ENCODE measurements around the gene PNPLA7.
A peak's percentile ranks its signal among the peaks of the same experiment; 100 is the strongest.
"Not testable (repeated sequence)": the region's sequence is repeated elsewhere in the genome, so short reads cannot be mapped to it uniquely, and the experiment has no call there.

PNPLA7 gene

DNA sequence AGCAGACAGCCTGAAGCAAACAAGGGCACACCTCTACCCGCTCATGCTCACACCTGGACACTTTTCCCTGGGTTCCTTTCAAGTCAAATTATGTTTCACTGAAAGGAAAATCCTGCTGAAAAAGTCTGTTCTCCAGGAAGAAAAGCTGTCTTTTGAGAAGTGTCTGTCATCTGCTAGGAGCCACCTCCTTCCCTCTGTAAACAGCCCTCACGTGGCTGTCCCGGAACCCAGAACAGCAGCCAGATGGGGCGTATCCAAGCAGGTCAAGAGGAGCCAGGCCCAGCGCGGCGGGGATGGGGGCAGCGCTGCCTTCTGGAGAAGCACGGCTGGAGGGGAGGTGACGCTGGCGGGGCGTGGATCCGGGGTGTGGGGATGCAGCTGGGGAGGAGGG lies at the start of gene PNPLA7:
Gene PNPLA7, minus strand, starts transcription at position 172 of the 391 bp plus-strand sequence. CDS start 205 bp downstream, outside the sequence.
- Histone ChIP-seq H3K9me3 (ENCODE audit: control insufficient read depth in 2 of 2, low read length in 2 of 2) (no peaks in the 10 kb centered on the region), H3K4me3 (ENCODE audit: low read length in 2 of 2) (peak within 1 kb of the TSS; percentile 67 to 75), H3K9ac (ENCODE audit: low read depth in 1 of 2, low read length in 2 of 2) (peak within 1 kb of the TSS; percentile 81 to 83), H3K36me3 (ENCODE audit: control insufficient read depth in 2 of 2, insufficient read depth in 2 of 2, low read length in 2 of 2) (peaks cover 6 to 9% of the 10 kb centered on the region in 2 donors), H3K27me3 (ENCODE audit: control insufficient read depth in 2 of 2, insufficient read depth in 2 of 2, low read length in 2 of 2) (no peaks in the 10 kb centered on the region), H3K27ac (ENCODE audit: low read depth in 2 of 2, low read length in 2 of 2) (peak within 1 kb of the TSS; percentile 92 to 93), H3K4me1 (ENCODE audit: control insufficient read depth in 2 of 2, insufficient read depth in 2 of 2, low read length in 2 of 2) (peaks cover 14 to 15% of the 10 kb centered on the region in 2 donors)

DNA sequence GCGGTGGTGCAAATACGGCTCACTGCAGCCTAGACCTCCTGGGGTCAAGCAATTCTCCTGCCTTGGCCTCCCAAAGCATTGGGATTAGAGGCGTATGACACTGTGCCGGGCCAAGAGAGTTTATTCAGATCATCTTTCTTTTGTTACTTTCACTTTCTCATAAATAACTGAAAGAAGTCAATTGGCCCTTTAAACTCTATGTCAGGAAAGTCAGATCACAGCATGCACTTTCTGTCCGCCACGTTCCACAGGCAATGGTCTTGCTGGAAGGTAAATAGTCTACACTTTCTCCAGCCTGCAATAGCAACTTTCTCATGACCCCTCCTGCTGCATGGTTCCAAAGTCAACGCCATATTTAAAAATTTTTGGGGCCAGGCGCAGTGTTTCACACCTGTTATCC lies 48.7 kb upstream of the PNPLA7 start:
- no peak overlapping the region for H3K9ac ChIP-seq (ENCODE audit: low read depth in 1 of 2, low read length in 2 of 2)
- no peaks in the 10 kb centered on the region for H3K27me3 ChIP-seq (ENCODE audit: control insufficient read depth in 2 of 2, insufficient read depth in 2 of 2, low read length in 2 of 2)
- no peak overlapping the region for H3K27ac ChIP-seq (ENCODE audit: low read depth in 2 of 2, low read length in 2 of 2)
- H3K4me3 ChIP-seq (ENCODE audit: low read length in 2 of 2) = no peak overlapping the region
- no peaks in the 10 kb centered on the region for H3K36me3 ChIP-seq (ENCODE audit: control insufficient read depth in 2 of 2, insufficient read depth in 2 of 2, low read length in 2 of 2)
- no peaks in the 10 kb centered on the region for H3K4me1 ChIP-seq (ENCODE audit: control insufficient read depth in 2 of 2, insufficient read depth in 2 of 2, low read length in 2 of 2)
- no peaks in the 10 kb centered on the region for H3K9me3 ChIP-seq (ENCODE audit: control insufficient read depth in 2 of 2, low read length in 2 of 2)

DNA sequence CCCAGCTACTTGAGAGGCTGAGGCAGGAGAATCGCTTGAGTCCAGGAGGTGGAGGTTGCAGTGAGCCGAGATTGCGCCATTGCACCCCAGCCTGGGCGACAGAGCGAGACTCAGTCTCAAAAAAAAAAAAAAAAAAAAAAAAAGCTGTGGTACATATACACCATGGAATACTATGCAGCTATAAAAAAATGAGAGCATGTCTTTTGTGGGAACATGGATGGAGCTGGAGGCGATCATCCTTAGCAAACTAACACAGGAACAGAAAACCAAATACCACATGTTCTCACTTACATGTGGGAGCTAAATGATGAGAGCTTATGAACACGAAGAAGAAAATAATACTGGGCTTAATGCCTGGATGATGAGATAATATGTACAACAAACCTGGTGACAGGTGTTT lies 46.4 kb upstream of the PNPLA7 start:
- H3K9me3 ChIP-seq (ENCODE audit: control insufficient read depth in 2 of 2, low read length in 2 of 2); H3K27ac ChIP-seq (ENCODE audit: low read depth in 2 of 2, low read length in 2 of 2); H3K36me3 ChIP-seq (ENCODE audit: control insufficient read depth in 2 of 2, insufficient read depth in 2 of 2, low read length in 2 of 2); H3K4me1 ChIP-seq (ENCODE audit: control insufficient read depth in 2 of 2, insufficient read depth in 2 of 2, low read length in 2 of 2); H3K9ac ChIP-seq (ENCODE audit: low read depth in 1 of 2, low read length in 2 of 2); H3K27me3 ChIP-seq (ENCODE audit: control insufficient read depth in 2 of 2, insufficient read depth in 2 of 2, low read length in 2 of 2); H3K4me3 ChIP-seq (ENCODE audit: low read length in 2 of 2): not testable (repeated sequence)

DNA sequence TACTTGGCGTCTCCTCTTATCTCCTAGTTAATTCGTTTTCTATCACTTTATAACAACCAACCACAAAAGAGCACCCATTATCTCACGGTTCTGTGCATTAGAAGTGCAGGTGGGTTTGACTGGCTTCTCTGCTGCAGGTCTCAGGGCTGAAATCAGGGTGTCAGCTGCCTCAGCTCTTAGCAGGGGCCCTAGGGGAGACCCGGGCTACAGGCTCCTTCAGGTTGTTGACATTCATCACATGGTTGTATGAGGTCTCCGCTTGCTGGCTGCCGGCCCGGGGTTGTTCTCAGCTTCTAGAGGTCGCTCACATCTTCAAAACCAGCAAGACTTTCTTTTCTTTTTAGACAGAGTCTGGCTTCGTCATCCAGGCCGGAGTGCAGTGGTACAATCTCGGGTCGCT lies 43.0 kb upstream of the PNPLA7 start:
- no peak overlapping the region for H3K9ac ChIP-seq (ENCODE audit: low read depth in 1 of 2, low read length in 2 of 2)
- peaks cover 8 to 14% of the 10 kb centered on the region in 2 donors for H3K4me1 ChIP-seq (ENCODE audit: control insufficient read depth in 2 of 2, insufficient read depth in 2 of 2, low read length in 2 of 2)
- H3K27me3 ChIP-seq (ENCODE audit: control insufficient read depth in 2 of 2, insufficient read depth in 2 of 2, low read length in 2 of 2) = no peaks in the 10 kb centered on the region
- H3K36me3 ChIP-seq (ENCODE audit: control insufficient read depth in 2 of 2, insufficient read depth in 2 of 2, low read length in 2 of 2) = peaks cover 0 to 4% of the 10 kb centered on the region in 2 donors
- no peak overlapping the region for H3K4me3 ChIP-seq (ENCODE audit: low read length in 2 of 2)
- H3K9me3 ChIP-seq (ENCODE audit: control insufficient read depth in 2 of 2, low read length in 2 of 2) = no peaks in the 10 kb centered on the region
- H3K27ac ChIP-seq (ENCODE audit: low read depth in 2 of 2, low read length in 2 of 2) = no peak overlapping the region

DNA sequence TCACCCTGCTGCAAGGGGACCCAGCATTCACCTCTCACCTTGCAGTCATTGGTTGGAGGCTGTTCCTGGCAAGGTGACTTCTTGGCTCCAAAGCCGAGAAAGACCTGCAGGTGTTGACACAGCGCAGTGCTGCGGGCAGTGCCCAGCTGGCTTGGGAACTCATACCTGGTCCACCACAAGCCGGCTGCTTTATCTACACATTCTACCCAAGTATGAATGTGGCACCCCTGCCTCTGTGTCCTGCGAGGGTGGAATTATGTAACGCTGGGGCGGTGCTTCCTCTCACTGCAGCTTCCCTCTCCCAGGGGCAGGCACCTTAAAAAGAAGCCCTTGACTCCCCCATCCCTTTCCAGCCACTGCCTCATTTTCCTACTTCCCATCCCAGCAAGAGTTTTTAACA lies 42.6 kb upstream of the PNPLA7 start:
- H3K27me3 ChIP-seq (ENCODE audit: control insufficient read depth in 2 of 2, insufficient read depth in 2 of 2, low read length in 2 of 2) = no peaks in the 10 kb centered on the region
- no peak overlapping the region for H3K9ac ChIP-seq (ENCODE audit: low read depth in 1 of 2, low read length in 2 of 2)
- no peaks in the 10 kb centered on the region for H3K9me3 ChIP-seq (ENCODE audit: control insufficient read depth in 2 of 2, low read length in 2 of 2)
- peaks cover under 1 to 5% of the 10 kb centered on the region in 2 donors for H3K36me3 ChIP-seq (ENCODE audit: control insufficient read depth in 2 of 2, insufficient read depth in 2 of 2, low read length in 2 of 2)
- no peak overlapping the region for H3K27ac ChIP-seq (ENCODE audit: low read depth in 2 of 2, low read length in 2 of 2)
- H3K4me1 ChIP-seq (ENCODE audit: control insufficient read depth in 2 of 2, insufficient read depth in 2 of 2, low read length in 2 of 2) = peaks cover 8 to 14% of the 10 kb centered on the region in 2 donors
- no peak overlapping the region for H3K4me3 ChIP-seq (ENCODE audit: low read length in 2 of 2)

DNA sequence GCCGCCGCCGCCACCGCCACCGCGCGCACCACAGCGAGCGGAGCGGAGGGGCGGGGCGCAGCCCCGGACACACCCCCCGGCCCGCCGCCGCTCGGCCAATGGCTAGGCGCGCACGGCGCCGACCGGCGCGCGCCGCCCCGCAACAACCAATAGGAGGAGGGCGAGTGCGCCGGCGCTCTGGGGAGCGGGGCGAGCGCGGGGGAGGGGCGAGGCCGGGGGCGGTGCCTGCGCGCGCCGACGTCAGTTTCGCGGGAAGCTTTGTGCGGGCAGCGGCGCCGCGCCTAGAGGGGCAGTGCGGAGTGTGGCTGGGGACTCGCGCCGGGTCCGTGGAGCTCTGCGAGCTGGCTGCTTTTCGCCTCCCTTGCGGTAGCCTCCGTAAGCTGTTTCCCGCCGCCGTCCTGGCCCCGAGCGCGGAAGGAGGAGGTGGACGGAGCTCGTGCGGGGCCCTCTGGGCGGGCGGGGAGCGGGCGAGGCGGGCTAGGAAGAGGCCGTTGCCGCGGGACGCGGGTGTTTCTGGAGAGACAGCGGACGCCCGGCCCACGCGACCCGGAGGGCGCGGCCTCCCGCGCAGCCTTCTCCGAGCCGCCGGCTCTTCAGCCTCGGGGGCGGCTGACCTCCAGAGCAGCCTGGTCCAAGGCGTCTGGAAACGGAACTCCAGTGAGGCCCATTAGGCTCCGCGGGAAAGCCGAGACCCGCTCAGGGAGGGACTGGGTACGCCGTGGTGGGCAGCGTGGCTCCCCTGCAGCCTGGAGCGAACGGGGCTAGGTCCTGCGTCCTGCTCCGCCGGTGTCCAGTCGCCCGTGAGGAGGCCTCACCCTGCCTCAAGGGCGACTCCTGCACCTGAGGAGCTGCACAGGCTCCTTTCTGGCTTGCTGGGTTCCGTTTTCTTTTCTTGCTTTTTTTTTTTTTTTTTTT lies 40.5 kb upstream of the PNPLA7 start, which contains the start of gene ZMYND19:
Gene ZMYND19, minus strand, starts transcription at position 44 of the 915 bp plus-strand sequence. CDS start 249 bp downstream, outside the sequence.
- Histone ChIP-seq H3K36me3 (ENCODE audit: control insufficient read depth in 2 of 2, insufficient read depth in 2 of 2, low read length in 2 of 2) (peaks cover 15 to 18% of the 10 kb centered on the region in 2 donors), H3K4me1 (ENCODE audit: control insufficient read depth in 2 of 2, insufficient read depth in 2 of 2, low read length in 2 of 2) (peaks cover 8 to 14% of the 10 kb centered on the region in 2 donors), H3K4me3 (ENCODE audit: low read length in 2 of 2) (peak within 1 kb of the TSS; percentile 70 to 82), H3K9me3 (ENCODE audit: control insufficient read depth in 2 of 2, low read length in 2 of 2) (no peaks in the 10 kb centered on the region), H3K9ac (ENCODE audit: low read depth in 1 of 2, low read length in 2 of 2) (peak within 1 kb of the TSS; percentile 70 to 74), H3K27me3 (ENCODE audit: control insufficient read depth in 2 of 2, insufficient read depth in 2 of 2, low read length in 2 of 2) (no peaks in the 10 kb centered on the region), H3K27ac (ENCODE audit: low read depth in 2 of 2, low read length in 2 of 2) (peak within 1 kb of the TSS; percentile 20 to 71)

DNA sequence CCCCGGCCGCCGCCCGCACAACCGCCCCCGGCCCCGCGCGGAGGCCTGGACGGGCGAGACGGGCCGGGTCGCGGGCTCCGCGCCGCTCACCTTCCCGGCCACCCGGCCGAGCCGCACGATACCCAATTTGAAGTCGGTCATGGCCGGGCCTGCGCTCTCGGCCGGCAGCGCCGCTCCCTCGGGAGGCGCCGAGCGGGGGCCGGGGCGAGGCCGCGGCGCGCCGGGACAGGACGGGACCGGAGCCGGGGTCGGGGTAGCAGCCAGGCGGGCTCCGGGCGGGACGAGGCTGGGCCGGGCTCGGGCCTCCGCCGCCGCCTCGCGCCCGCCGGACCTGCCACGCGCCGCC lies 39.9 kb upstream of the PNPLA7 start:
- Histone ChIP-seq H3K4me1 (ENCODE audit: control insufficient read depth in 2 of 2, insufficient read depth in 2 of 2, low read length in 2 of 2) (peaks cover 8 to 14% of the 10 kb centered on the region in 2 donors), H3K27me3 (ENCODE audit: control insufficient read depth in 2 of 2, insufficient read depth in 2 of 2, low read length in 2 of 2) (no peaks in the 10 kb centered on the region), H3K9me3 (ENCODE audit: control insufficient read depth in 2 of 2, low read length in 2 of 2) (no peaks in the 10 kb centered on the region), H3K36me3 (ENCODE audit: control insufficient read depth in 2 of 2, insufficient read depth in 2 of 2, low read length in 2 of 2) (peaks cover 18 to 19% of the 10 kb centered on the region in 2 donors), H3K9ac (ENCODE audit: low read depth in 1 of 2, low read length in 2 of 2) (no peak overlapping the region), H3K4me3 (ENCODE audit: low read length in 2 of 2) (peak overlapping the region; percentile 58 to 70), H3K27ac (ENCODE audit: low read depth in 2 of 2, low read length in 2 of 2) (no peak overlapping the region)

DNA sequence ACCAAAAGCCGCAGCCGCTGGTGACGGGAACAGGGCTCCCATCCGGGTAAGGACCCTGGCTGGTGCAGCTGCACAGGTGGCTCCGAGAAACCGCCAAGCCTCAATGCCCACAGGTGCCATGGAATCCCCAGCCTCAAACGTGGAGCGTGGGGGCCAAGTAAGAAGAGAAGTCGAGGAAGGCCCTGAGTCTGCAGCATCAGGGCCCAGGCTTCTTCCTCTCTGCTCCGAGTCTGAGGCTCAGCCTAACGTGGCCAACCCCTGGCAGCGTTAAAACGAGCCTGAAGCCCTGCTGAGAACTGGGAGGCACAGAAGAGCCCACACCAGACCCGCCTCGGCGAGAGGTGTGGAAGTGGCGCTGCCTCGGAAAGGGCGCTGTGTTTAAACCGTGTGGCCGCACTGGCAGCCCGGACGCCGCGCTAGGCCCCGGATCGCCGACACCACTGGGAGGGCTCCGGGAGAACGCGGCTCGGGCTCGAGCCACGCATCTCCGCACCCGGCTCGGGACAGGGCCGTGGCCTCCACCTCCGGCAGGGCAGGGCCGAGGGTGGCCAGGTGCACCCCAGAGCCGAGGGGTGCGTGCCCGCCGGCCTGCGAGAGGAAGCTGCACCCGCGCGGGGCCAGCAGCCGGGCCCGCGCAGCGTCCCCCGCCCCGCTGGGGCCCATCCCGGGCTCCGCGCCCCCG lies 39.4 kb upstream of the PNPLA7 start:
- Histone ChIP-seq H3K9ac (ENCODE audit: low read depth in 1 of 2, low read length in 2 of 2) (peak overlapping the region; percentile 70 to 72), H3K36me3 (ENCODE audit: control insufficient read depth in 2 of 2, insufficient read depth in 2 of 2, low read length in 2 of 2) (peaks cover 18 to 19% of the 10 kb centered on the region in 2 donors), H3K4me1 (ENCODE audit: control insufficient read depth in 2 of 2, insufficient read depth in 2 of 2, low read length in 2 of 2) (peaks cover 8 to 14% of the 10 kb centered on the region in 2 donors), H3K27ac (ENCODE audit: low read depth in 2 of 2, low read length in 2 of 2) (no peak overlapping the region), H3K9me3 (ENCODE audit: control insufficient read depth in 2 of 2, low read length in 2 of 2) (no peaks in the 10 kb centered on the region), H3K27me3 (ENCODE audit: control insufficient read depth in 2 of 2, insufficient read depth in 2 of 2, low read length in 2 of 2) (no peaks in the 10 kb centered on the region), H3K4me3 (ENCODE audit: low read length in 2 of 2) (peak overlapping the region; percentile 63 to 70)

DNA sequence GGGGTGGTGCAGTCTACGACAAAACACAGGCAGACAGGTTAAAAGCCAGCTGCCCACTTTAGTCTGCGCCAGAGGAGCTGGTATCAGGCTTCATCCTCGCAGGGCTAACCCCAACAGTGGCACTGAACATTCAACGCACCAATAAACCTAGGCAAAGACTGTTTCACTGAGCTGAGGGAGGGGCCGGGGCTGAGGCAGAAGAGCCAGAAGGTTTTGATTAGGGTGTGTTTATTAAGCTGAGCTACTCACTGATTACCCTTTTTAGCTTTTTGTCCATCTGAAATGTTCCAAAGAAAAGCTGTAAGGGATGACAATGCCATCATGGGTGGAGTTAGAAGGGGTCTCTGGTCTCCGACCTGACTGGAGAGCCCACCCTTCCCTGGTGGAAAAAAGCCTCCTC lies 38.7 kb upstream of the PNPLA7 start:
- Histone ChIP-seq H3K9ac (ENCODE audit: low read depth in 1 of 2, low read length in 2 of 2) (peak overlapping the region in 1 of 2 donors; percentile 72), H3K27me3 (ENCODE audit: control insufficient read depth in 2 of 2, insufficient read depth in 2 of 2, low read length in 2 of 2) (no peaks in the 10 kb centered on the region), H3K27ac (ENCODE audit: low read depth in 2 of 2, low read length in 2 of 2) (no peak overlapping the region), H3K4me1 (ENCODE audit: control insufficient read depth in 2 of 2, insufficient read depth in 2 of 2, low read length in 2 of 2) (peaks cover 8 to 14% of the 10 kb centered on the region in 2 donors), H3K36me3 (ENCODE audit: control insufficient read depth in 2 of 2, insufficient read depth in 2 of 2, low read length in 2 of 2) (peaks cover 21 to 22% of the 10 kb centered on the region in 2 donors), H3K4me3 (ENCODE audit: low read length in 2 of 2) (peak overlapping the region in 1 of 2 donors; percentile 70), H3K9me3 (ENCODE audit: control insufficient read depth in 2 of 2, low read length in 2 of 2) (no peaks in the 10 kb centered on the region)

DNA sequence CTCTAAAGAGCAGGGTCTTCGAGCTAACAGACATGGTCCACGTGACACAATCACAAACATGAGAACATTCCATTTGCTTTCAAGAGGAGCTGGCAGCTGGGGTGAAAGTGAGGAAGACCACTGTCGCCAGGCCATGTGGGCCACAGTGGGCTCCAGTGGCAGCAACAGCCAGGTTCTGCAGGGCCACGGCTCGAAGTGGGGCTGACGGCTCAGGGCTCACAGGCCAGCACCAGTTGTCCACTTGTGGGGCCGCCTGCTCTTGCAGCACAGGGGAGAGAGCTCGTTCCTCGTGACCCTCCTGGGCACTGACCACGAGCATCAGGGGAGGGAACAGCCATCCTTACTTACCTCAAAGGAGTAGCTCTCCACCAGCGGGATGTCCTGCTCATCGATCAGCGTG lies 38.1 kb upstream of the PNPLA7 start:
- Histone ChIP-seq H3K9me3 (ENCODE audit: control insufficient read depth in 2 of 2, low read length in 2 of 2) (no peaks in the 10 kb centered on the region), H3K27me3 (ENCODE audit: control insufficient read depth in 2 of 2, insufficient read depth in 2 of 2, low read length in 2 of 2) (no peaks in the 10 kb centered on the region), H3K27ac (ENCODE audit: low read depth in 2 of 2, low read length in 2 of 2) (no peak overlapping the region), H3K4me1 (ENCODE audit: control insufficient read depth in 2 of 2, insufficient read depth in 2 of 2, low read length in 2 of 2) (peaks cover 8 to 14% of the 10 kb centered on the region in 2 donors), H3K36me3 (ENCODE audit: control insufficient read depth in 2 of 2, insufficient read depth in 2 of 2, low read length in 2 of 2) (peaks cover 22% of the 10 kb centered on the region in 2 donors), H3K4me3 (ENCODE audit: low read length in 2 of 2) (no peak overlapping the region), H3K9ac (ENCODE audit: low read depth in 1 of 2, low read length in 2 of 2) (no peak overlapping the region)
